HG03442 (cell line): ENCODE results near the gene KLHL22.
"Not testable (repeated sequence)": the region's sequence is repeated elsewhere in the genome, so short reads cannot be mapped to it uniquely, and the experiment has no call there.

ENCODE experiments used
- ATAC-seq: cut with Tn5 transposase; IDR thresholded peaks from one replicate; pipeline ENCODE4 v1.9.1; 2021; ENCODE audit warnings: mild to moderate bottlenecking, moderate library complexity; ENCODE audit not compliant: unreplicated experiment

KLHL22 gene

DNA sequence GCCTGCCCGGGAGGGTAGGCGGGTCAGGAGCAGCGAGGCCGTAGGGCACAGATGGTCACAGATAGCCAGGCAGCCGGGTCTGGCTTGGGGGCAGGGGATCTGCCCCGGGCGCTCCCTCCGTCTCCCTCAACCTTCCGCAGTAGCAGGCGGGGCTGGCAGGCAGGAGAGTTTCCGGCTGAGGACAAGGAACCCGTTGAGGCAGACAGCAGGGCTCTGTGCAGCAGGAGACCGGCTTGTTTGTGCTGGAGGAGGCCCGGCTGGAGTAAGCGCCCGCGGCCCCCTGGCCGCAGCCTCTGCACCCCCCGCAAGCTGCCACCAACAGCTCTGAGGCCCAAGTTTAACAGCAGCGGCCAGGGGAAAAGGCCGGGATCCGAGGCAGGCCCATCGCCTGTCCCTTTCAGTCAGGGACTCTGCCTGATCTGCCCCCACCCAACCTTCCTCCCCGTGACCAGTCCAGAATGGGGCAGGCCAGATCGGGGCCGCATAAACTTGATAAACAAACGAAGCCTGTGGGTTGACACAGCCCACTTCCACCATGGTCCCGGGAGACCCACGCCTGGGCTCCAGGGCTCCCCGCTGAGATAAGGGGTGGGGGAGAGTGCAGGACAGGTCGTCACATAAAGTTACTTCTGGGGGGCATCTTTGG is 71.6 kb downstream of the KLHL22 start:
- ATAC-seq = no peak

DNA sequence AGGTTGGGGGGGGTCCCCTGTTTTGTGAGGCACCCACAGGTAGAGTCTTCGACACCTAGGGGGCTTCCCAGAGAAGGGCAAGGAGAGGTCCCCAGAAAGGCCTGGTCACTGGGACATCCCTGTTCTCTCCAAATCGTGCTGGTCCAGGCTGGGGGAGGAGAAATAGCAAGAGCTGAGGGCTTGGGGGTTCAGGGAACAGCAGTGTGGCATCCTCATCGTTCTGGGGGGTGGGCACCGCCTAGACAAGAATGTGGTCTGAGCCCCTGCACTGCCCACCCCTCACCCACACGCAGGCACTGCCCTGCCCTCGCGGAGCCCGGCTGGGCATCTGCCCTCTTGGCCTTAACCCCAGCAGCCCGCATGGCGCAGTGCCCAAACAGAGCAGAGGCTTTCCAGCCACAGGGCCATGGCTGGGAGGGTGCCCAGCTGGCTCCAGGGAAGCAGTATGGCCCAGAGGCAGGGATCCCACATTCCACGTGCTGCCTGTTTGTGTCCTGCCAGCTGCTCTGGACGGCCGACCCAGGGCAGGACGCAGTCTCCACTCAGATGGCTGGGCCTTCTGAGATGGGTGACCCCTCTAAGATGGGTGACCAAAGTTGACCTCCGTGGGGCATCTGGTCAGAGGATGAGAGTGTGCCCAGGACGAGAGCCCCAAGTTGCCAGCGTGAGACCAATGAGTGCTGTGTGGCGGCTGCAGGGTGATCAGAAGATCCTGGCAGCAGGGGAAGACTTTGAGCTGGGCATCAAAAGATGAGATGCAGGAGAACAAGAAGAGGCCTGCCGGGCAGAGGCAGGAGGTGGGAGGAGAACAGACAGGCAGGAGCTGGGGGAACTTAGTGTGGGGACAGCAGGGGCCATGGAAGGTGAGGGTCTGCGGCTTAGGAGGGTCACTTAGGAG is 72.3 kb downstream of the KLHL22 start:
- ATAC-seq = no peak

DNA sequence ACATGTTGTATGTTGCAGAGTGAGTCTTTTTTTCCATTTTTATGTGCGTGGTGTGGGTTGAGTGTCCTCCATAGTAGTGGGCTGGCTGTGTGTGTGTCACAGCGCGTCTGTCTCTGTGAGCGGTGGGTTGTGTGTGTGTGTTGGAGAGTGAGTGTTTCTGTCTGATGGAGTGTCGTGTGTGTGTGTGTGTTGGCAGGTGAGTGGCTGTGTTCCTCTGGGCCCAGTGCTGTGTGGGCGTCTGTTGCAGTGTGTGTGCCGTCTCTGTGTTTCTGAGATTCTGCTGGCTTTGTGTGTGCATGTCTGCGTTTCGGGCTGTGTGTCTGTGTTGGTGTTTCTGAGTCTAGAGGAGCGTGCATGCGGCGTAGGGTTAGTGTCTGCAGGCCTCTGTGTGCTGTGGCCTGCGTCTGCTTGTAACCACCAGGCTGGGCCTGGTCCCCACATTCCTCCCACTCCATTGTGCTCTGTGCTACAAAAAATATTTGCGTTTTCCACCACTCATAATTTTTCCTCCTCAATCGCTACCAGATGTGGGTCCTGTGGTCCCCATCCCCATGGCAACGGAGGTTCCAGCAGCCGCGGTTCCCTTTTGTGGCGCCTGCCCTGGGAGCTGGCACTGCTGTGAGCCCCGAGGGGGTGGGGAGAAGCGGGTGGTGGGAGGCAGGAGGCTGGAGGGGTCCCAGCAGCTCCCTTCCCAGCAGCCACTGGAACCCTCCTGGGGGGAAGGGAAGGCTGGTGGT is 73.2 kb downstream of the KLHL22 start:
- no peak for ATAC-seq

DNA sequence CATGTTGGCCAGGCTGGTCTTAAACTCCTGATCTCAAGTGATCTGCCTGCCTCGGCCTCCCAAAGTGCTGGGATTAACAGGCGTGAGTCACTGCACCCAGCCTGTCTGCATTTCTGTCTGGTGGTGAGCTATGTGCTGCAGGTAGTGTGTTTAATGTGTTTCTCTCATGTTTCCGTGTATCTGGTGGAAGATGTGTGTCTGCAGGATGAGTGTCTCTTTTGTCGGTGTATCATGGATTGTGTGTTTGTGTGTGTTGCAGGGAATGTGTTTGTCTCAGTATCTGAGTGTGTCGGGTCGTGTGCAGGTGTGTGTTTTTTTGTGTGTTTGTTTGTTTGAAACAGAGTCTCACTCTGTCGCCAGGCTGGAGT is 74.1 kb downstream of the KLHL22 start:
- ATAC-seq = no peak

DNA sequence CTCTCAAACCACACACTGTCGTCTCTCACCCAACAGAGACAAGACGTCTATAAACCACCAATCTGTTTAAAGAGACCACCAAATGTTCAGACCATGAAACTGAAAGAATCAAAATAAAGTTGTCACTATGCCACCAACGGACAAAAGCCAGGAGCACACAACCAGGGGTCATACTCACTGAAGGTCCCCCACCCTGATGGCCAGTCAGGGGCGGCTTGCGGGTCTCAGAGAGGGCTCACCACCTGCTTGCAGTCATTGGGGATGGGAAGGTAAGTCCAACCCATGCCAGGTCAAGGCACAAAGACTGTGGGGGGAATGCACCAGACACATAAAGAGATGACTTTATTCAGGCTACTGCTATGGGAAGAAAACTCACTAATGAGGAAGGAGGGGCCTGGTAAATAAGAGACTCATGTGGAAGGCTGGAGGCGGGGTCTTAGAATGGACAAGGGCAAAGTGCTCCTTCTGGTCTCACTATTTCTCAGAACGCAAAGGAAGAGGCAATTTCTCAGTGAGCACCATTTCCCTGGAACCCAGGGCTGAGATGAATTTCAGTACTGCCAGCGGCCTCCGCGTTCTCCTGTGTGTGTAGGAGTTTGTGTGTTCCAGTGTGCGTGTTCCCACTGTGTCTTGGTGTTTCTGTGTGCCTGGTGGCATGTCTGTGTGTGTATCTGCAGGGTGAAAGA is 75.3 kb downstream of the KLHL22 start:
- ATAC-seq = no peak

DNA sequence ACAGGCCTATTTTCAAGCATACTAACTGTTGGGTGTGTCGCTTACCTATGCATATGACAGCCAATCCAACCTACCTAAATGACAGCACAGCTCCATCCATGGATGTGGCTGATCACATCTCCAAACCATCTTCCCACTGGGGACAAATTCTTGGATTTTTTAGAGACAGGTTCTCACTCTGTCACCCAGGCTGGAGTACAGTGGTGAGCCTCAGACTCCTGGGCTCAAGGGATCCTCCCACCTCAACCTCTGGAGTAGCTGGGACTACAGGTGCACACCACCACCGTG is 76.0 kb downstream of the KLHL22 start:
- ATAC-seq = no peak

DNA sequence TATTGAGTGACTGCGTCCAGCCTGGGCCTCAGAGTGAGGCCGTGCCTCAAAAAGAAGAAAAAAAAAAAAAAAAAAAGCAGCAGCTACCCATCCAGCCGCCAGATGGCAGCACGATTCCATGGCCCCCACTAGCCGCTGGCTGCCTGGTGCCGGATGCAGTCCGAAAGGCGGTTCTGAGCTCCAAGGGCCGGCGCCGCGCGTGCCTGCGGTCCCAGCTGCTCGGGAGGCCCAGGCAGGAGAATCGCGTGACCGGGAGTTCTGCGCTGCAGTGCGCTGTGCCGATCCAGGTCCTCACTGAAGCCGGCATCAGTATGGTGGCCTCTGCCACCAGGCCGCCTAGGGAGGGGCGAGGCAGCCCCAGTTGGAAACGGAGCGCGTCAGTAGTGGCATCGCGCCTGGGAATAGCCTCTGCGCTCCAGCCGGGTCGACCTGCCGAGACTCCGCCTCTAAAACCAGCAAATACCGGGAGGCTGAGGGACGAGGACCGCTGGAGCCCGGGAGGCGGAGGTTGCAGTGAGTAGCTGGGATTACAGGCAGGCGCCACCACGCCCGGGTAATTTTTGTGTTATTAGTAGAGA is 77.3 kb downstream of the KLHL22 start:
- ATAC-seq = no peak

DNA sequence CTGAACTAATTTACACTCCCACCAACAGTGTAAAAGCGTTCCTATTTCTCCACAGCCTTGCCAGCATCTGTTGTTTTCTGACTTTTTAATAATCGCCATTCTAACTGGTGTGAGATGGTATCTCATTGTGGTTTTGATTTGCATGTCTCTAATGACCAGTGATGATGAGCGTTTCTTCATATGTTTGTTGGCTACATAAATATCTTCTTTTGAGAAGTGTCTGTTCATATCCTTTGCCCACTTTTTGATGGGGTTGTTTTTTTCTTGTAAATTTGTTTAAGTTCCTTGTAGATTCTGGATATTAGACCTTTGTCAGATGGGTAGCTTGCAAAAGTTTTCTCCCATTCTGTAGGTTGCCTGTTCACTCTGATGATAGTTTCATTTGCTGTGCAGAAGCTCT is 79.9 kb downstream of the KLHL22 start:
- ATAC-seq = not testable (repeated sequence)

DNA sequence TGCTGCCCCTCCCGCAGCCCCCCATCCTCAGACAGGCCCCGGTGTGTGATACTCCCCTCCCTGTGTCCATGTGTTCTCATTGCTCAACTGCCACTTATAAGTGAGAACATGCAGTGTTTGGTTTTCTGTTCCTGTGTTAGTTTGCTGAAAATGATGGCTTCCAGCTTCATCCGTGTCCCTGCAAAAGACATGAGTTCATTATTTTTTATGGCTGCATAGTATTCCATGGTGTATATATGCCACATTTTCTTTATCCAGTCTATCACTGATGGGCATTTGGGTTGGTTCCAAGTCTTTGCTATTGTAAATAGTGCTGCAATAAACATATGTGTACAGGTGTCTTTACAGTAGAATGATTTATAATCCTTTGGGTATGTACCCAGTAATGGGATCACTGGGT is 80.4 kb downstream of the KLHL22 start:
- not testable (repeated sequence) for ATAC-seq

DNA sequence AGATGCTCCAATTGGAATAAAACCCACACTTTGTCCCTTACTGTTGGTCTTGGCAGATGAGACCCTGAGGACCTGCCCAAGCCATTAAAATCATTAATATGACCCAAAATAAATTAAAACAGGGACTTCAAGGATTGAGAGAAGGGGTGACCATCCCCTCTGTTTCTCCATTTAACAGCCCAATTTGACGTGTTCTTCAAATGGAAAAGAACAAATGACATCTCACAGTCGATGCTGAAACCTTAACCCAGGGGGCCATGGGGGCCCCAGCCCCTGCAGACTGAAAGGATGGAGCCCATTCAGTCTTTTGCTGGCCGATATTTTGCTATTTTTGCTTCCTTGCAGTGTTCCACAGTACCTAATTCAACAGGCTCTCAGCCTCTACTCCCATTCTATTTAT is 81.1 kb downstream of the KLHL22 start:
- no peak for ATAC-seq

DNA sequence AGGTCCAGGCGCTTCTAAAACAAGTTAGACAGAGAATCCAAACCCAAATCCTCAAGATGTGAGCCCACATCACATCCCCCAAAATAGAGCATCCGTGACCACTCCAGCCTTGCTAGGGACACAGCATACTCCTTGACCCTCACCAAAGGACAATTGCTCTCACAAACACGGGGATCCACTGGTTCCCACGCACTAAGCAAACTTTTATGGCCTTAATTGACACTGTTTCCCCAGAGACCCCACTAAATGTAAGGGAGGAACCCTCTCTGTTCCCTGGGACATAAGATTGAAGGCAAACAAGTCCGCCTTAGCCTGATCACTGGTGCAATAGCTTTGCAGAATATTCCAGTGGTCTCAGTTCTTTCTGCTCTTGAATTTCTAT is 81.5 kb downstream of the KLHL22 start:
- ATAC-seq = no peak

DNA sequence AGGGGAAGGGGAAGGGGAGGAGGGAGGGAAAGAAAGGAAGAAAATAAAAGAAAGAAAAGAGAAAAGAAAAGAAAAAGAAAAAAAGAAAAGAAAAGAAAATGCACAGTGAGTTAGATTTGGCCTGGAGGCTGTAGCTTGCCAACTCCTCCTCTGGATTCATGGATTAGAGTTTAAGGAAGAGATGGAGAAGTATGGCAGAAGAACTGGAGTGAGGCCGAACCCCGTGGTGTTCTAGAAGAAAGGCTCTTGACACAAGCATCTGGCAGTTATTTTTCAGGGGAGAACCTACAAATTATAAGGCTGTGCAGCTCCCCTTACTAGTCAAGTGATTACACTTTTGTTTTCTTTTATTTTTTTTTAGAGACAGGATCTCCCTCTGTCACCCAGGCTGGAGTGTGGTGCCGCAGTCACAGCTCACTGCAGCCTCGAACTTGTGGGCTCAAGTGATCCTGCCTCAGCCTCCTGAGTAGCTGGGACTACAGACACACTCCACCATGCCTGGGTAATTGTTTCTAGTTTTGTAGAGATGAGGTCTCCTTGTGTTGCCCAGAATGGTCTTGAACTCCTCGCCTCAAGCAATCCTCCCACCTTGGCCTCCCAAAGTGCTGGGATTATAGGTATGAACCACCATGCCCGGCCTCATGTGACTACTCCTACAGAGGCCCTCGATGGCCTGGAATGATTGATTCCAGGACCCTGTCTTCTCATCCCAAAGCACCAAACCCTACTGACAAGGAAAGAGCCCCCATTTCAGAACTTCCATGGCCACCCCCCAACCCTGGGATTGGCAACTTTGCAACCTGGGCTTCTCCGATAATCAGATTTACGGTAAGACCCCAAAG is 82.2 kb downstream of the KLHL22 start:
- ATAC-seq = no peak

DNA sequence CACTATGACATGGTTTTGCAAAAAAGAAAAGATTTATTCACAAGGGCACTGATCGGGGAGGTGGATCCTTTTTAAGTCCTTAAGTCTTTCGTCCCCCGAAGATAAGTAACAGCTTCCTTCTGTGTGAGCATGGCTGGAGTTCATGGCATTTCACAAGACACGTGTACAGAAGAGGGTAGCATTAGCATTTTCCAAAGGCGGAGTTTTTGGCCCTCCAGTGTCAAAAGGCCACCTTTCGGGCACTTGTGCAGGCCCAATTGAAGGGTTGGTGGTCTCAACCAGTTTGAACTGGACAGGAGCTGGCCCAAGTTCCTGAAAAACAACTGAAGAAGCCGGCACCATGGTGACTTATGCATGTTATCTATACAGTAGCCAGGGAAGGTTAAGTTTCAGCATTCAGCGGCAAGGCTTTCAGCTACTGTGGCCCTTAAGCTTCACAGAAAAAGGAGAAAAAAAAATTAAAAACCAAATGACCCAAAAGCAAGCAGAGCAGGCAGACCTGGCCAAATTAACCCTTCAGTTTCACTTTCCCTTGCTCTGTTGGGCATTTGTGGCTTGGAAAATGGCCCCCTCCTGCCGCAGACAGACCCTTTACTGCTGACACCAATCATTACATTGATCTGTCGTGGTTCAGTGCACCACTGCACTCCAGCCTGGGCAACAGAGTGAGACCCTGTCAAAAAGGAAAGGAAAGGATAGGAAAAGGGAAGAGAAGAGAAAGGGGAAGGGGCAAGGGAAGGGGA is 83.0 kb downstream of the KLHL22 start:
- no peak for ATAC-seq

DNA sequence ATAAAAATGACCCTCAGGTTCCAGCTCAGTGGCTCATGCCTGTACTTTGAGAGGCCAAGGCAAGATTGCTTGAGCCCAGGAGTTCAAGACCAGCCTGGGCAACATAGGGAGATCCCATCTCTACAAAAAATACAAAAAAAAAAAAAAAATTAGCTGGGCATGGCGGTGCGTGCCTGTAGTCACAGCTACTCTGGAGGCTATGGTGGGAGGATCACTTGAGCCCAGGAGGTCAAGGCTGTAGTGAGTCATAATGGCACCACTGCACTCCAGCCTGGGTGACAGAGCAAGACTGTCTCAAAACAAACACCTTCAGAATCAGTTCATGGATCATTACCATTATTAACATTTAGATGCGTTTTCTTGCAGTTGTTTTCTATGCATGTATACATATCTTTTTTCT is 86.2 kb downstream of the KLHL22 start:
- not testable (repeated sequence) for ATAC-seq

DNA sequence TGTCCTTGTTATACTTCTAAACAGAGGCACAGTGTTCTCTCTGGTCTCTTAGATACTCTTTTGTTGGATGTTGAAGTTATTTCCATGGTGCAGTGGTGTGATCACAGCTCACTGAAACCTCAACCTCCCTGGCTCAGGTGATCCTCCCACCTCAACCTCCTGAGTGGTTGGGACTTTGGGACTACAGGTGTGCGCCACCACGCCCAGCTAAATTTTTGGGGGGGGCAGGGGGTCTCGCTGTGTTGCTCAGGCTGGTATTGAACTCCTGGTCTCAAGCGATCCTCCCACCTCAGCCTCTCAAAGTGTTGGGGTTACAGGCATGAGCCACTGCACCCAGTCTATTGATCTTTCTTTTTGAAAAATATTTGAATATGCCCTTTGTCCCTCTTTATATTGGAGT is 86.7 kb downstream of the KLHL22 start:
- no peak for ATAC-seq

DNA sequence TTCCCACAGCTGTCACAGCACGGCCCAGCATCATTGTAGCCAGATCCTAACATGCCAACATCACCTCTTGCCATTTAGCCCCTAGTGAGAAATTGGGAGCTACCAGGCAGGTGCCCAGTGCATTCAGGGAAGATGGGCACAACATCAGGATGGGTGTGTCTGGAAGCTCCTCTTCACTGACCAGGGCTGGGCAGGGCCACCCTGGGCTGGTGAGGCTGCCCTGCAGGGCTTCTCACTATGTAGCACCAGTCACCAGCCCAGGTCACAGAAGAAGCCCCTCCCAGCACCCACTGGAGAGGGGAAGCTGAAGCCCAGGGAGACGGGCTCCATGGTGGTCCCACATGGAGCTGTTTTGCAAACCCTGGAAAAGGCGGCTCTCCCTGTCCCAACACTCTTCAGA is 87.8 kb downstream of the KLHL22 start:
- ATAC-seq = no peak

DNA sequence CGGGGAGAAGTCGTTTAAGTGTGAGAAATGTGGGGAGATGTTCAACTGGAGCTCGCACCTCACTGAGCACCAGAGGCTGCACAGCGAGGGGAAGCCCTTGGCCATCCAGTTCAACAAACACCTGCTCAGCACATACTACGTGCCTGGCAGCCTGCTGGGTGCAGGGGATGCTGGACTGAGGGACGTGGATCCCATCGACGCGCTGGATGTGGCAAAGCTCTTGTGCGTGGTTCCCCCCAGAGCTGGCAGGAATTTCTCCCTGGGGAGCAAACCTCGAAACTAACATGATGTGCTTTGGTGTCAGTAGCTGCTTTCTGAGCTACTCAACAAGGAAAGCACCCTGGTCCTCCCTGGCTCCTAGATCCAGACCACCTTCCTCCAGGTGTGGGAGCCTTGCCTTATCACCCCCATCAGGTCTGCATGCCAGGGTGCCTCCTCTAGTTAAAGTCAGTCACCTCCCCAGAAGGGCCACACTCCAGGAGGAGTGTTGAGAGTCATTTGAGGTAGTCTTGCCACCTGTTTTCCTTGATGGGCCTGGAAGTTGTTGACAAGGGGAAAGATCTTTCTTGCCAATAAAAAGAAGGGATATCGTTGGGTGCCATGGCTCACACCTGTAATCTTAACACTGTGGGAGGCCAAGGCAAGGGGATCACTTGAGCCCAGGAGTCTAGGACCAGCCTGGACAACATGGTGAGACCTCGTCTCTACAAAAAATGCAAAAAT is 88.7 kb downstream of the KLHL22 start:
- no peak for ATAC-seq

DNA sequence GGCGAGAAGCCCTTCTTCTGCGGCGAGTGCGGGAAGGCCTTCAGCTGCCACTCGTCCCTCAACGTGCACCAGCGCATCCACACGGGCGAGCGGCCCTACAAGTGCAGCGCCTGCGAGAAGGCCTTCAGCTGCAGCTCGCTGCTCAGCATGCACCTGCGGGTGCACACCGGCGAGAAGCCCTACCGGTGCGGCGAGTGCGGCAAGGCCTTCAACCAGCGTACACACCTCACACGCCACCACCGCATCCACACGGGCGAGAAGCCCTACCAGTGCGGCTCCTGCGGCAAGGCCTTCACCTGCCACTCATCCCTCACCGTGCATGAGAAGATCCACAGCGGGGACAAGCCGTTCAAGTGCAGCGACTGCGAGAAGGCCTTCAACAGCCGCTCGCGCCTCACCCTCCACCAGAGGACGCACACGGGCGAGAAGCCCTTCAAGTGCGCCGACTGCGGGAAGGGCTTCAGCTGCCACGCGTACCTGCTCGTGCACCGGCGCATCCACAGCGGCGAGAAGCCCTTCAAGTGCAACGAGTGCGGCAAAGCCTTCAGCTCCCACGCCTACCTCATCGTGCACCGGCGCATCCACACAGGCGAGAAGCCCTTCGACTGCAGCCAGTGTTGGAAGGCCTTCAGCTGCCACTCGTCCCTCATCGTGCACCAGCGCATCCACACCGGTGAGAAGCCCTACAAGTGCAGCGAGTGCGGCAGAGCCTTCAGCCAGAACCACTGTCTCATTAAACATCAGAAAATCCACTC is 89.5 kb downstream of the KLHL22 start:
- no peak for ATAC-seq
